GM18951 (cell line): ENCODE results near the gene TMA16.

Experiments used
- POLR2A ChIP-seq: IDR thresholded peaks from 4 replicates; pipeline ENCODE4 v1.6.1; 2011; ENCODE audit warnings: mild to moderate bottlenecking; ENCODE audit not compliant: insufficient read length, insufficient read depth; ENCODE audit errors: extremely low read depth
- in situ Hi-C: fragments of 300-500 bp; cut with MboI; formaldehyde crosslinking; loops from one replicate; pipeline ENCODE4 v1.12.0; 2022; ENCODE audit warnings: low sequenced_read_pairs, mixed read lengths, inconsistent platforms; ENCODE audit not compliant: unreplicated experiment

Gene TMA16

GRCh38 chr4:163536091-163536490 lies 41.6 kb downstream of the TMA16 start:
- in situ Hi-C loops, result loop anchor here (25.0 kb wide), 2 partner anchors 424 to 476 kb away; no protein-coding TSS in a partner anchor
- TF ChIP-seq POLR2A, result no peak

GRCh38 chr4:163537114-163537513 lies 42.6 kb downstream of the TMA16 start:
- in situ Hi-C loops, result loop anchor here (25.0 kb wide), 2 partner anchors 425 to 475 kb away; no protein-coding TSS in a partner anchor
- TF ChIP-seq POLR2A, result no peak

GRCh38 chr4:163538820-163539219 lies 44.3 kb downstream of the TMA16 start:
- in situ Hi-C loops, result loop anchor here (25.0 kb wide), 2 partner anchors 427 to 473 kb away; no protein-coding TSS in a partner anchor

- in situ Hi-C loops, result loop anchor here (25.0 kb wide), 2 partner anchors 428 to 472 kb away; no protein-coding TSS in a partner anchor
- no peak for TF ChIP-seq POLR2A
Observed at GRCh38 chr4:163540448-163540847, 46.0 kb downstream of the TMA16 start.

- in situ Hi-C loops, result loop anchor here (25.0 kb wide), 2 partner anchors 429 to 471 kb away; no protein-coding TSS in a partner anchor
- TF ChIP-seq POLR2A, result no peak
Observed at GRCh38 chr4:163540977-163541376, 46.5 kb downstream of the TMA16 start.

- TF ChIP-seq POLR2A, result no peak
- in situ Hi-C loops, result loop anchor here (25.0 kb wide), 2 partner anchors 430 to 470 kb away; no protein-coding TSS in a partner anchor
Observed at GRCh38 chr4:163542275-163542674, 47.8 kb downstream of the TMA16 start.

GRCh38 chr4:163544407-163545038 lies 50.0 kb downstream of the TMA16 start:
- no peak for TF ChIP-seq POLR2A
- in situ Hi-C loops, result loop anchor here (5.0 to 25.0 kb wide), 3 partner anchors 57 to 468 kb away; no protein-coding TSS in a partner anchor

- TF ChIP-seq POLR2A, result no peak
- in situ Hi-C loops, result loop anchor here (5.0 to 25.0 kb wide), 3 partner anchors 61 to 464 kb away; no protein-coding TSS in a partner anchor
Observed at GRCh38 chr4:163548481-163549243, 54.2 kb downstream of the TMA16 start.

- TF ChIP-seq POLR2A, result no peak
- in situ Hi-C loops, result loop anchor here (5.0 to 10.0 kb wide), 2 partner anchors 134 to 206 kb away; no protein-coding TSS in a partner anchor
Observed at GRCh38 chr4:163550869-163551267, 56.4 kb downstream of the TMA16 start.

- in situ Hi-C loops, result loop anchor here (5.0 to 10.0 kb wide), 2 partner anchors 132 to 204 kb away; no protein-coding TSS in a partner anchor
- no peak for TF ChIP-seq POLR2A
Observed at GRCh38 chr4:163553146-163553545, 58.7 kb downstream of the TMA16 start.

- TF ChIP-seq POLR2A, result no peak
- in situ Hi-C loops, result loop anchor here (5.0 to 10.0 kb wide), 2 partner anchors 130 to 202 kb away; no protein-coding TSS in a partner anchor
Observed at GRCh38 chr4:163554870-163555465, 60.5 kb downstream of the TMA16 start.

- in situ Hi-C loops, result loop anchor here (10.0 kb wide), 1 partner anchor 129 kb away; no protein-coding TSS in a partner anchor
Observed at GRCh38 chr4:163556177-163556576, 61.7 kb downstream of the TMA16 start.

GRCh38 chr4:163556650-163557391 lies 62.3 kb downstream of the TMA16 start:
- no peak for TF ChIP-seq POLR2A
- in situ Hi-C loops, result loop anchor here (10.0 kb wide), 1 partner anchor 128 kb away; no protein-coding TSS in a partner anchor

More at GRCh38 chr4:163556177-163556576, 61.7 kb downstream of the TMA16 start:
- TF ChIP-seq POLR2A, result no peak
